Sigmoid colon (tissue), 7 donors: Measurements from ENCODE around the gene MASP2. TPM values are rescaled to one million over a fixed set of nuclear protein-coding genes. Genes with fewer than 3 reads are reported as not detected.

Source experiments
- DNase-seq: peaks from one replicate; pipeline ENCODE4 v3.0.0-alpha.2; 2019
- H3K27ac ChIP-seq, 4 donors: fragments of 200-600 bp; sonication (generic); one replicate each; pipeline ENCODE4 v1.5.1; 2016 to 2019; ENCODE audit warnings: mild to moderate bottlenecking in 1 of 4
- H3K27me3 ChIP-seq, 3 donors: fragments of 200-600 bp; sonication (generic); one replicate each; pipeline ENCODE4 v1.5.1; 2019; ENCODE audit warnings: mild to moderate bottlenecking in 1 of 3
- H3K36me3 ChIP-seq, 4 donors: fragments of 200-600 bp; sonication (generic); one replicate each; pipeline ENCODE4 v1.5.1; 2016 to 2019
- H3K4me1 ChIP-seq, 4 donors: fragments of 200-600 bp; sonication (generic); one replicate each; pipeline ENCODE4 v1.5.1; 2017 to 2019
- H3K4me3 ChIP-seq, 4 donors: fragments of 200-600 bp; sonication (generic); one replicate each; pipeline ENCODE4 v1.5.1; 2017 to 2019; ENCODE audit warnings: mild to moderate bottlenecking in 2 of 4, moderate library complexity in 1 of 4
- H3K9me3 ChIP-seq, 4 donors: fragments of 200-600 bp in 3 of 4; sonication (generic) in 3 of 4; one replicate each; pipeline versions ENCODE4 v1.5.1 to v1.6.1; 2013 to 2019
- CTCF ChIP-seq, 4 experiments: fragments of 450-650 bp in 3 of 4; fragments of 200-600 bp in 1 of 4; IDR thresholded peaks; one replicate each; pipeline ENCODE4 v1.5.1; 2016 to 2019; ENCODE audit warnings: antibody characterized with exemption in 4 of 4, mild to moderate bottlenecking in 3 of 4, moderate library complexity in 2 of 4
- EP300 ChIP-seq, 4 donors: sonication (generic); formaldehyde crosslinking; IDR thresholded peaks; one replicate each; pipeline ENCODE4 v1.6.1; 2017; ENCODE audit warnings: antibody characterized with exemption in 4 of 4
- POLR2A ChIP-seq, 2 donors: fragments of 450-650 bp; IDR thresholded peaks; one replicate each; pipeline ENCODE4 v1.6.1; 2016; ENCODE audit warnings: antibody characterized with exemption in 2 of 2, mild to moderate bottlenecking in 2 of 2, moderate library complexity in 2 of 2
- POLR2AphosphoS5 ChIP-seq, 4 donors: sonication (generic); formaldehyde crosslinking; IDR thresholded peaks; one replicate each; pipeline ENCODE4 v1.6.1; 2017; ENCODE audit warnings: antibody characterized with exemption in 4 of 4
- WGBS, 2 donors: extraction: QIAGEN DNeasy Blood & Tissue Kit; methylation state at CpG; one replicate each; pipeline ENCODE4 v1.1.7; 2013; 5-methylcytosine and 5-hydroxymethylcytosine counted together
- intact Hi-C: fragments of 100-400 bp; cut with DNase I; formaldehyde crosslinking; loops from one replicate; pipeline ENCODE4 v1.15.1; 2023
- polyA plus RNA-seq, 3 donors: library from polyadenylated mRNA; stranded (reverse); fragments of 200-250 nt; gene quantifications; one replicate each; pipeline ENCODE4 v1.2.3, GENCODE V29; 2013
- total RNA-seq, 4 donors: library from RNA; depleted of rRNA; stranded (reverse); fragments of >200 nt; gene quantifications; one replicate each; pipeline ENCODE4 v1.1.0, GENCODE V29; 2016
- donor health status: healthy with polysubstance abuse.
- donor health status: Bipolar disorder and iron deficiency.
- donor health status: healthy.

The MASP2 gene
- total and polyA plus RNA-seq, 7 donors, result 0.03 TPM; not detected in 6

DNA sequence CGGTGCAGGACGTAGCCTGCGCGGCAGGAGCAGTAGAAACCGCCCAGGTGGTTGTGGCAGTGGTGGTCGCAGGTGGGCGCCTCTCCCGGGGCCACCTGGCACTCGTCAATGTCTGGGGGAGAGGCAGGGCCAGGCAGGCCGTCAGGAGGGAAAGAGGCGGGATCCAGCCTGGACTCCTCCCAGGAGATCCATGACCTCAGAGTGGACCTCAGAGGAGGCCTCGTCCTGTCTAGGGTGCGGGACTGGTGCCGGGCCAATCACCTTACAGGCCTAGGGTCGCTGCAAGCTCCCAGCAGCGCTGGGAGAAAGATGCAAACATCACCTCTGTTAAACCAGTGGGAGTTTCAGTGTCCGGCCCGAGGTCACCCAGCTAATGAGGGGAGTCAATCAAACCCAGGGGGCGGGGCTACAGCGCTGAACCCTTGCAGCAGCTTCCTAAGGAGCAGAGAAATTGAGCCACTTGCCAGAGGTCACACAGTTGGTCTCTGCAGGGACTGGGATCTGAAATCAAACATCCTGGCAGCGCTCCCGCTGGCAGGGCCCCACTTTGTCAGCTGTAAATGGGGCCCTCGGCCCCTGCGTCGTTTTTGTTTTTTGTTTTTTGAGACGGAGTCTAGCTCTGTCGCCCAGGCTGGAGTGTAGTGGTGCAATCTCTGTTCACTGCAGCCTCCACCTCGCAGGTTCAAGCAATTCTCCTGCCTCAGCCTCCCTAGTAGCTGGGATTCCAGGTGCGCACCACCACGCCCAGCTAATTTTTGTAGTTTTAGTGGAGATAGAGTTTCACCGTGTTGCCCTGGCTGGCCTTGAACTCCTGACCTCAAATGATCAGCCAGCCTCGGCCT, 1.4 kb downstream of the MASP2 start:
- Histone ChIP-seq H3K4me1 (no peaks in the 10 kb centered on the region), H3K27me3 (no peaks in the 10 kb centered on the region), H3K4me3 (no peak overlapping the region), H3K36me3 (no peaks in the 10 kb centered on the region), H3K27ac (no peak overlapping the region), H3K9me3 (no peaks in the 10 kb centered on the region)
- TF ChIP-seq POLR2A (IDR thresholded peaks at IDR 0.05), result no peak
- no peak for TF ChIP-seq POLR2AphosphoS5 (IDR thresholded peaks at IDR 0.05)
- no peak for TF ChIP-seq CTCF (IDR thresholded peaks at IDR 0.05)
- TF ChIP-seq EP300 (IDR thresholded peaks at IDR 0.05), result no peak
- WGBS, 2 donors, result 67 to 70% methylated on average over 32 of the region's 32 CpGs
- DNase-seq, result peak; percentile 54
- intact Hi-C loops, result no loop called here

- peak; percentile 38 for DNase-seq
- Histone ChIP-seq H3K36me3 (no peaks in the 10 kb centered on the region), H3K4me3 (no peak overlapping the region), H3K9me3 (no peaks in the 10 kb centered on the region), H3K4me1 (no peaks in the 10 kb centered on the region), H3K27ac (no peak overlapping the region), H3K27me3 (no peaks in the 10 kb centered on the region)
- TF ChIP-seq CTCF (IDR thresholded peaks at IDR 0.05) (no peak), EP300 (IDR thresholded peaks at IDR 0.05) (no peak)
- intact Hi-C loops, result no loop called here
- 82 to 83% methylated on average over 16 of the region's 16 CpGs for WGBS, 2 donors
Observed at GRCh38 chr1:11044849-11045427, 2.1 kb downstream of the MASP2 start.

DNA sequence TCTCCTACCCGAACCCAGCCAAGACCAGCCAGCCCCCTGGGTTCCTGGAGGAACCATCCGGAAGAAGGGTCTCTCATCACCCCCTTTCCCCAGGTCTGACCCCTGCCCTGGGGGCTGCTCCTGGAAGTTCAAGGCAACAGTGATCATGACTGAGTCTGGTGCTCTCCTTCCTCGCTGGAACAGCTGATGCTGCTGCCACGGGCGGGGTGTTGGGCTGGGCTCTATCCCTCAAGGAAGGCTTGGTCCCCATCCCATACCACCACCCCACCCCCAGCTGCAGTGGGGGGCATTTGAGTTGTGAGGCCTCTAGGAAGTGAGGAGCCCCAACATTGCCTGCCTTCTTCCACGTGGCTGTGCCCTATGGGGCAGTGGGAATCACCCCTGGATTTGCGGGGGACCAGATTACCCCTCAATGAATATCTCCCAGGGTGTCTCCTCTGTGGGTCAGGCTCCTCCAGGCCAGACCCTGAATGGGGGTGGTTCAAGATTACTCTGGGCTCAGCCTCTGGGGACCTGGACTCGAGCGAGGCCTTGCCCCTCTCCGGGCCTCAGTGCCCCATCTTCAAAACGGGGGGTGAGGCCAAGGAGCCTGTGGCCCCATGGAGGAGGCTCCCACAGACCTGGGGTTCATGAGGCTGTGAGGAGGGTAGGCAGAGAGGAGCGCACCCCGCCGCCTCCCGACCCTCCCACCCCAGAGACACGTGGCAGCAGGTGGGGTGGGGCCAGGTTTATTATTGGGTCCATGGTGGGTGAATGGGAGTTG, 2.8 kb downstream of the MASP2 start:
- TF ChIP-seq CTCF (IDR thresholded peaks at IDR 0.05) (no peak), EP300 (IDR thresholded peaks at IDR 0.05) (no peak), POLR2AphosphoS5 (IDR thresholded peaks at IDR 0.05) (no peak), POLR2A (IDR thresholded peaks at IDR 0.05) (no peak)
- no peaks in the 10 kb centered on the region for H3K9me3 ChIP-seq

DNA sequence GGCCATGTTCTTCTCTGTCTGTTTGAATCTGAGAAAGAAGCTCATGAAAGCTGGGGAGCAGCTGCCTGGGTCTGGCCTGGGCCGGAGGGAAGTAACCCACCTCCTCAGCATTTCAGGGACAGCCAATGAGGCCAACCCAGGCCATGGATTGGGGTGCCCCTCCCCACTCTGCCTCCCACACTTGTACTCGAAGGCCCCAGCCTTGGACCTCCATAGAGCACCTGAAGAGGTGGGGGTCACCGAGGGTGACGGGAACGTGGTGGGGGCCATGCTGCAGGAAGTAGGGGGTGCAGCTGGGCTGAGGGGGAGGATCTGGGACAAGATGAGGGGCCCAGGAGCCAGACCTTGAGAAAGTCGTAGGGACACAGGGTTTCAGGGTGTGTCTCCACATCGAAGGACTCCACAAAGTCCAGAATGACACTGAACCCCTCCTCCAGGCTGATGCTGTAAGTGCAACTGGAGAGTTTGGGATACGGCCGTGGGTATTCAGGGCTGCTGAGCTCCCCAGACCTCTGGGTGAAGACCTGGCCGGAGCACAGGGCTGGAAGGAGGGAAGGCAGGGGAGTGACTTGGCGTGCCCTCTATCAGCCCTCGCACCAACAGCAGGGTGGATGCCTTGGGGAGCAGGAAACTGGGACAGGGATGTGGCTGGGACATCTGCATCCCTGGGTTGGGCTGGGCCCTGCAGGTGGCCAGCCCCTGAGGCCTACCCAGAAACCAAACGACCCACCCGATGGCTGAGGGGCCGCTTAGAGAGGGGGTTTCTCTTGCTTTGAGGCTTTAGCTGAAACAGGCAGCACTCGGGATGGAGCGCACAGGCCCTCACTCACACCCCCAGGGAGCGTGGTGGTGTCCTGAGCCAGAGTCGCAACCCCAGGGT, 3.8 kb downstream of the MASP2 start:
- no peak overlapping the region for H3K4me3 ChIP-seq
- no peak overlapping the region for H3K27ac ChIP-seq
- H3K4me1 ChIP-seq, result peaks cover 0 to 5% (median 1%) of the 10 kb centered on the region in 4 donors
- H3K9me3 ChIP-seq, result no peaks in the 10 kb centered on the region
- no peaks in the 10 kb centered on the region for H3K27me3 ChIP-seq
- H3K36me3 ChIP-seq, result no peaks in the 10 kb centered on the region
- no peak for TF ChIP-seq EP300 (IDR thresholded peaks at IDR 0.05)
- intact Hi-C loops, result no loop called here
- 78 to 81% methylated on average over 19 of the region's 19 CpGs for WGBS, 2 donors
- DNase-seq, result peak; percentile 43

More for the DNA sequence above, 2.8 kb downstream of the MASP2 start:
- peak; percentile 40 for DNase-seq
- WGBS, 2 donors, result 69 to 80% methylated on average over 16 of the region's 16 CpGs
- no peaks in the 10 kb centered on the region for H3K36me3 ChIP-seq
- intact Hi-C loops, result no loop called here
- H3K27me3 ChIP-seq, result no peaks in the 10 kb centered on the region
- H3K27ac ChIP-seq, result no peak overlapping the region
- H3K4me1 ChIP-seq, result no peaks in the 10 kb centered on the region
- H3K4me3 ChIP-seq, result no peak overlapping the region
